Kidney capillary endothelial cell (primary cell): Measurements from ENCODE around the gene PDGFB.

Experiments used
- DNase-seq: peaks from one replicate; pipeline ENCODE4 v3.0.0-alpha.2; 2018; ENCODE audit warnings: low spot score

The PDGFB gene

DNA sequence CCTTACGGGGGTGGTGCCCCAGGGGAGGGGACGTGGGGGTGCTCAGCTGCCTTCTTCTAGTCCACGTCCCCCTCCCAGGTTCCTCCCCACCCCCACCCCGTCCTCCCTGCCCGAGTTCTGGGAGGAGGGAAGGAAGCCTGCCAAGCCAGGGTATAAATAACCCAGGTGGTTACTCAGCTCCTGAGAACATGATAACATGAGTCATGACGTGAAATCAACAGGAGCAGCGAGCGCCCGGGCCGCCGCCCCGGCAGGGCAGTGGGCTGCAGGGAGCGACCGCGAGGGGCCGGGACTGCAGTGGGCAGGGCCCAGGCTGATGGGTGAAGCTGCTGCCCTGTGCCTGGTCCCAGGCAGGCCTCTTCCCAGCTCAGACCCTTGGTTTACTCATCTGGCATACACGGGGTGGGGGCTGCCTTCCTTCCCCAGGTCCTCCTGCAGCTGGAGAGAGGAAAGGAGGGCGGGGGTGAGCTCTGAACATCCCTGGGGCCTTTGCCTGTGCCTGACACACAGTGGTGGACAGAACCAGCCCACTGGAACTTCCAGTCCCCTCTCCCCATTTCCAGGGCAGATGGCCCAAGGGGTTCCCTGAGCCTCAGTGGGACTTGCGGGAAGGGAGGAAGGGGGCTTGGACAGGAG, 8.8 kb upstream of the PDGFB start:
- DNase-seq: peak; percentile 92

DNA sequence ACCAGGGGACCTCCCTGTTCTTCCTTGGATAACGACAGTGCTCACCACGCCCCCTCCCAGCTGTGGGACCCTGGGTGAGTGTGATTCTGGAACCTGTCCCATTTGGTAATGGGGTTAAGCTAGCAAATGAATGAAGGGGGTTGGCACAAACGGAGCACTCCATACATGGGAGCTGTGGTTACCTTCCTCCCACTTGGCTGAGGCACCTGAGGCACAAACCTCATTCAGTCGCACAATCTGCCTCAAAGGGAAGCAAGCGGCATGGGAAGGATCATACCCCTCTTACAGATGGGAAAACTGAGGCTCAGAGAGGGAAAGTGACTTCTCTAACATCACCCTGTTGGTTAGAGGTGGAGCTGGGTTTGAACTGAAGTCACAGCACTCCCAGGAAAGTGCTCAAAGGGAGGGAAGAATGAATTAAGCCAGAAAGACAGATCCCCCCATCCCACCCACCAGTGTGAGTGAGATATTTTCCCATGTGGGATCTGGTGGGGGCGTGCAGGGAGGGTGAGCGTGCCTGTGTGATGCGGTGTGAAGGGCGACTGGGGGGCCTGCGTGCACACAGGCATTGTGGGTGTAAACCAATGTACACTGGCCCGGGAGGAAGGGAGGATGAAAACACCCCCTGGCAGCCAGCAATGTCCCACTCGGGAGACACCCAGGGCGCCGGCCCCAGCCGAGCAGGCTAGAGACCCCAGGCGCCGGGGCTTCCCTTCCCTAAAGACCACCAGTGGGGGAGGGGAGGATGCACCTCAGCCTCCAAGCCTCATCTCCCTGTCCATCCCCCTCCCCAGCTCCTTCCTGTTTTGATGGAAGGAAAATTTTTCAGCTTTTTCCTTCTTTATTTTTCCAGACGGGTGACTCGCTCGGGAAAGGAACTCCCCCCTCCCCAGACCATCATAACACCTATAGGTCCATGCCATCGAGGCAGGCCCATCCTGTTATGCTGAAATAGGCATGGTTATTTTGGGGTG, 8.0 kb upstream of the PDGFB start:
- DNase-seq: no peak

DNA sequence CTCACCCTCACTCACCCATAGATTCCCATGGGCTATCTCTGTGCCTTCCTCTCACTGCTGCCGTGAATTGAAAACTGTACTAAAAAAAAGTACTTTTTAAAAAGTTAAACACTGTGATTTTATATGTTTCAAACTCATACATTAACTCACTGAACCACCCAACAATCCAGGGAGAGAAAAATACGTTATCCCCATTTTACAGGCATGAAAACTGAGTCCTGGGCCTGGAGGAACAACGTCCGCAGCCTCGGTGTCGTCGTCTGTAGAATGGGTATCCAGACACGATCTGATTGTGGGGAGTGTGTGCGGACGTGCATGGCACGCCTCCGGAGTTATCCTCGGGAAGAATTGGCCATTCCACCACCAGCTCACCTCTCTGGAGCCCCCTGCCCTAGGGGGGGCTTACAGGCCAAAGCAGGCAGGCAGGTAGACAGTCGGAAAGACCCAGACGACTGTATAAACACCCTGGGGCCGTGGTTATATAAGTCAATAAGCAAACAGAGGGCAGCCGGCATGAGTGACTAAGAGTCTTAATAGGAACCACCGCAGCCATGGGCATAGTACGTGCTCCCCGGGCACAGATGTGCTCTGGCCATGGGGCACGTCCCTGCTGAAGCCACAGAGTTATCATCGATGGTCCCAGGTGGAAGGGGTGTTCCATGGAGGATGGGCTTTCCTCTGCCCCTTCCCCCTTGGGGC, 7.1 kb upstream of the PDGFB start:
- DNase-seq: no peak

DNA sequence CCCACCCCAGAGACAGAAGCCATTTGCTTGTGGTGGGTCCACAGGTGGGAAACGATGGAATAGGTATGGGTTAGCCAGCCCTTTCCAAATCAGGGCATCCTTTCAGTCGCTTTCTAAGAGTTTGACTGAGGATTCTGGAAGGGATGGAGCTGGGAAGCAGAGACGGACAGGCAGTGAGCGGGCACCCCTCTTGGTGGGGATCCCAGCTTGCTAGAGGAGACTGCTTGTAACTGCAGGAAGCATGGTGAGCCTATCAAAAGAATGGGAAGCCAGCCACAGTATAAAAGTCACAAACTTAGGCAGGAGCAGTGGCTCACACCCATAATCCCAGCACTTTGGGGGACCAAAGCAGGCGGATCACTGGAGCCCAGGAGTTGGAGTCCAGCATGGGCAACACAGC, 6.1 kb upstream of the PDGFB start:
- DNase-seq: no peak

DNA sequence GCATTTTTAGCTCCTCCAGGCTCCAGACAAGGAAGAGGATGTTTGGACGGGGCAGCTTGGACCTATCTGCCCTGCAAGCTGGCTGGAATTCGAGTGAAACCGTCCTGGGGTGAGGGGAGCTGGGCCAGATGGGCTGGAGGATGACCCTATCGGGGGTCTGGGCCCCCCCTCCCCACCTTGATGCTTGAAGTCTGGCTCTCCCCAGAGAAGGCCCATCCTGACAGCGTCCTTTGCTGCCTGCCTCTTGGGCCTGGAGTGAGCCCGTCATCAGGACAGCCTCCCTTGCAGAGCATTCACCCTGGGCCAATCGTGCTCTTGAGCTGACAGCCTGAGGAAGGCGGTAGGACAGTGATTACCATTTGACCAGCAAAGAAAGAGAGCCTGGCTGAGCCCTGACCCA, 5.3 kb upstream of the PDGFB start:
- DNase-seq: no peak

DNA sequence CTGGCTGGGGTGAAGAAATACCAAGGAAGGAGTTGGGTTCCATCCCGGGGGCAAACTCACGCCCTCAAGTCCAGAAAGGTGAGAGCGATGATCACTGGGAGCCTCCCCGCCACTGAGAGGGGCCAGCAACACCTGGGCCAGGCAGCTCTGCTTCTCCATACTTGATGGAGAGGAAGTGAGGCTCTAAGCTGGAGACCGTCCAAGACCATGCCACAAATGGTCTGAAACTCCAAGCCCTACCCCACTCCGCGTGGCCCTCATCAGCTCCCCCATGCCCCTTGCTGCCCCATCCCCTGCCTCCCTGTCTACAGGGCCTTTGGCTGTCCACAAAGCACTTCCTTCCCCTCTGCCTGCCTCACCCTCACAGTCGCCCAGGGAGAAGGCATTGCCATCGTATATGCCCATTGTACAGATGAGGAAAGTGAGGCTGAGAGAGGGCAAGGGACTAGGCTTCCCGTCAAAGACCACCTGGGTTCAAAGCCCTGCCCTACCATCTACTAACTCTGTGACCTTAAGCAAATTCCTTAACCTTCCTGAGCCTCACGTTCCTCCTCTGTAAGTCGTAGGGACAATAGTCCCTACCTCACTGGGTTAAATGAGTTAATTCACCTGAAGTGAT, 4.4 kb upstream of the PDGFB start:
- DNase-seq: no peak

DNA sequence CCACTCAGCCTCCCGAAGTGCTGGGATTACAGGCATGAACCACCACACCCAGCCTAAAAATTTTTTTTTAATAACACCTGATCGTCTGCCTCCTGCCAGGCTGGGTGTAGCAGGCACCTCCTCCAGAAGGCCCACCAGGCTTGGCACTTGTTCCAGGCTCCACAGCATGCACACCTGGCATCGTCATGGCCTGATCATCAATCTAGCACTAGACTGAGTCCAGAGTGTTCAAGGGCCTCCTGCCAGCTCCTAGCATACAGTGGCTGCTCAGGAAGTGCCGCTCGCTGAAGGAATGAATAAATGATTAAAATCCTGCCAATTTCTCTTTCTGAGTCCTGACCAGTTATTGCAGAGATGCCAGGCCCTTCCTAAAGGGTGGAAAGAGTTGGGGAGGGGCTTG, 3.5 kb upstream of the PDGFB start:
- DNase-seq: no peak

DNA sequence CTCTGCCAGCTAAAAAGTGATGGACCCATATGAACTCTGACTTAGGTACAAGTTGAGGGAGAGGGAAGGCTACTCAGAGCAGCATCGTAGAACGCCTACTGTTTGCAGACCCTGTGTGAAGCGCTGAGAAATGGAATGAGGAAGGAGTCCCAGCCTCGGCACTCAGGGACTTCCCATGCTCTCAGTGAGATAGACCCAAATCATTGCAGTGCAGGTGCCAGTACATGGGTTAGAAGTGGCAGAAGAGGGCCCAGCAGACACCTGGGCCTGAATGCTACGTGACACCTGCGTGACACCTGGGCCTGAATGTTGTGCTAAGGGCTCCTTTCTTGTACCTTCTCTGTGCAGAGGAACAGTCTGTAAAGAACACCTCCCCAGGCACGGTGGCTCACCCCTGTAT, 2.6 kb upstream of the PDGFB start:
- no peak for DNase-seq

DNA sequence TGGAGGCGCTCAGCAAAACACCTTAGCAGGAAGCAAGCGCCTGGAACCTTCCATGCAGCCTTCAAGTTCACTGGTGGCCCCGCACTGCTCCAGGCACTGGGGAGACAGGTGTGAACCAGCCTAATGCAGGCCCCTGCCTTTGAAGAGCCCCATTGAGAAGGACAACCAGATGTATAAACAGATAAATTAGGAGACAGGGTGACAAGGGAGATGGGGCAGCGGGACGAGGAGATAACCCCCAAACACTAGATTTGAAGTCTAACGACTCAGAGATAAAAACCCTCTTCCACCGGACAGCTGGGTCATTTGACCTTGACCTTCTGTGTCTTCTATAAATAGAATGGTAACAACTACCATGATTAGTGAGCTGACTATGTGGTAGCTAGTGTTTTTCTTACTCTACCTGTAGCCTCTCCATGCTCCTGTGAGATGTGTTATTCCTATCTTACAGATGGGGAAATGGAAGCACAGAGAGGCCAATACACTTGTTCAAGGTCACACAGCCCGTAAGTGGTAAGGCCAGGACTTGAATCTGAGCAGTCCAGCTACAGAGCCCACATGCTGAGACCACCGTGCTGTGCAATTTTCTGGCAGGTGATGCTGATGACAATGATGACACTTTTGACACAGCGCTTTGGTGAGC, 2.0 kb upstream of the PDGFB start:
- no peak for DNase-seq

DNA sequence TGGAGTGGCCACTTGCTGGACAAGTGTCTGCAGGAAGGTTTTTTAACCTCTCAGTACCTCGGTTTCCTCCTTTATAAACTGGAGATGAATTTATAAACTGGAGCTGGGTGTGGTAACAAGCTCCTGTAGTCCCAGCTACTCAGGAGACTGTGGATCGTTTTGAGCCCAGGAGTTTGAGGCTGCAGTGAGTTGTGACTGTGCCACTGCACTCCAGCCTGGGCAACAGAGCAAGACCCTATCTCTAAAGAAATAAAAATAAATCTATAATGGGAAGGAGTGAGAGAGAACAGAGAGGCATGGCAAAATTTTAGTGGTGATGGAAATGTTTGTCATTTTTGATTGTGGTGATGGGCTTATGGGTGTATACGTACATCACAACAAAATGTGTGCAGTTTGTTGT, 1.4 kb upstream of the PDGFB start:
- no peak for DNase-seq

DNA sequence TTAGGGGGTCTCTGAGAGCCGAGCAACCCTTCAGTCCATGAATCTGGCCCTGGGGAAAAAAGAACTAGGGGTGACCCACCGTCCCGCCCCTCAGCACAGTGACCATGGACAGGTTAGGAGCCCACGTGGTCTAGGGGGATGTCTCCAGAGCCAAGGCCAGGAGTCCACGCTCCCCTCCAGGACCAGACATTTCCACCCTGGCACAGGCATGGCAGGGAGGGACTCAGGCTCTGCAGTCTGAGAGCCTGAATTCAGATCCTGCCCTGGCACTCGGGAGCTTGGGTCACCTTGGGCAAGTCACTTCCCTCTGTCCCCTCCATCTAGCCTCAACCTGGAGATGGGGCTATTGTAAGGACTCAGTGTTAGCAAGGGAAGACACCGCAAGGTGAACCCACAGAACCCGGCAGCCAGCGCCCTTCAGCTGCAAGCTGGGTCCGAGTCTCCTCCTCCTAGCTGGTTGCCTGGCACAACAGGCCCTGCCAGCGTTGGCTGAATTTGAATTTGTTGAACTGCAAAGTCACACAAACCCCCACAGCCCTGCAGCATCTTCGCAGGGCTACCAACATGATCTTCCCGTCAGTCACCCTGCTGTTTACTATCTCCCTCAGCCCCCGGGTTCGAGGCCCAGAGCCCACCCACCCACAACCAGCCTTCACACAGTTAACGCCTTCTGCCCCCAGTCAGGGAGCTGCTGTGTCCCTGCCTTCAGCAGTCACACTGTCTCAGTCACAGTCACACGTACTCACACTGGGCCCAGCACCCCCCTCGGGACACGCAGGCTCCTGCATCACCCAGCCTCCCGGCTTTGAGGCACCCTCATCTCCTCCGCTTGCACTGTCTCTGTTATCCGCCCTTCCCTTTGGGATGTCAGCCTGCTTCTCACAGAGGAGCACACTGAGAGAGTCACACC, 603 bp upstream of the PDGFB start:
- no peak for DNase-seq

DNA sequence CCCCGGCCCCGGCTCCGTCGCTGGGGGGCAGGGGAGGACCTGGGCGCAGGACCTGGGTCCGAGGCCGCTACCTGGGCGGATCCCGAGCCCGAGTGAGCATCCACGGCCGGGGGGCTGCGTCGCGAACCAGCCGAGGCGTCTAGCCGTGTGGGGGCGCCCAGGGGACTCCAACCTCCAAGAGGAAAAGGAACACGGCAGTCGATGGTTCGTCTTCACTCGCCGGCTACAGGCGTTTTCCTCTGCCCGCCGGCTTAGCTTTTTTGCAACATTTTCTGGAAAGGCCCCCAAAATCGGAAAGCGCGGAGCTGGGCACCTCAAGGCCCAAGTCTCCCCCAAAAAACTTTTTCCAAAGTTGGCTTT, 666 bp downstream of the PDGFB start:
- DNase-seq: no peak

DNA sequence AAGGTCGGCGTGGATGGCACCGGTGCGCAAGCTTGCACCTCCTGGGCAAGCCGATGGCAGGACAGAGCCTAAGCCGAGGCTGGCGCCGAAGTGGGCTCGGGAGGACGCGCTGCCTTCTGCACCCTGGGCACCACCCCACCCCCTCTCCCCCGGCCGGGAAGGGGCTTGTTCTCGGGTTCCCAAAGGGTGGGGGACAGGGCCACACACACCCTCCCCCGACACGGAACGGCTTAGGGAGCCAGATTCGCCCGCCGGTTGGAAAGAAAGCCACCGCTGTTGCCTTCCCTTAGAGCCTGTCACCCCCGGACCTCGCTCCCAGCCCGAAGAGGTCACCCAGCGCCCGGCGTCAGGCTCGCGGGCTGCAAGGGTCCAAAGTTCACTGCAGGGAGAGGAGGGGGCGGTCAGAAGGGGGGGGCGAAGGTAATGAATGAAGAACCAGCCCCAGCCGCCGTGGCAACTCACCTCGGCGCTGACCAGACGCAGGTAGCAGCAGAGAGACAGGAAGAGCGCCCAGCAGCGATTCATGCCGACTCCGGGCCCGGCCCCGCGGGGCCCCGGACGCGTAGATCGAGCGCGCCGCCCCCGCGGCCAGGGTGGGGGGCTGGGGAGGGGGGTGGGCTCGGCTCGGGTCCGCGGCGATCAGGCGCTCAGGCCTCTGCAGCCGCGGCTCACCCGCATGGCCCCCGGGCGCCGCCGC, 1.2 kb downstream of the PDGFB start:
- DNase-seq: no peak

DNA sequence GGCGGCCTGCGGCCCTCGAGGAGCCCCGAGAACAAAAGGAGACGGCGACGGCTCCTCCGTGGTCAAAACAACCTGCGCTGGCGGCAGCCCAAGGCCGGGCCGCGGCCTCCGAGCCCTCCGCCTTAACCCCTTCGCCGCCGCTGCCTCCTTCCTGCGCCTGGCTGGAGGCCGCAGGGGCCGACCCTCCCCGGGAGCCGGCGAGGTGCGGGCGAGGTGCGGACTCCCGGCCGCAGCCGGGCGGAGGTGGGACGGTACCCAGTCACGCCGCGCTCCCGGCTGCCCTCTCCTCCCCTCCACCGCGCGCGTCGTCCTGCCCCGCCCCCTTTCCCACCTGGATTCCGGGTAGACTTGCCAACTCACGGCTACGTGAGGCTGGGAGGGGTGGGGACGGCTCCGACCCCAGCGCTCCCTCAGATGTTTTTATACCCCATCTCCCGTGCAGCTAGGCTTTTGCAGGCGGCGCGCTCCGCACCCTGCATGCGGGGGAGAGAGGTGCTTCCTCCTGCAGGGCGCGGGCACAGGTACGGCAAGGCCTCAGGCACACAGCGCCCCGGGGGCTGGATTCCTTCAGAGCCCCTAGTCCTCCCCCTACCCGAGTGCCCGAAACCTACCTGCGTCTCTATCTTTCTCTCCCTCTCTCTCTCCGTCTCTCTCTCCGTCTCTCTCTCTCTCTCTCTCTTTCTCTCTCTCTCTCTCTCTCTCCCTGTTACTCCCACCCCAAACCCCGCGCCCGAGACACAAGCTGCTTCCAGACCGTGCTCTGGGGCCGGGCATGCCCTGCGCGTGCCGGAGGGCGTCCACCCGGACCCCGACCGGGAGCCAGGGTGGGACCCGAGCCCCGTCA, 2.0 kb downstream of the PDGFB start:
- no peak for DNase-seq

DNA sequence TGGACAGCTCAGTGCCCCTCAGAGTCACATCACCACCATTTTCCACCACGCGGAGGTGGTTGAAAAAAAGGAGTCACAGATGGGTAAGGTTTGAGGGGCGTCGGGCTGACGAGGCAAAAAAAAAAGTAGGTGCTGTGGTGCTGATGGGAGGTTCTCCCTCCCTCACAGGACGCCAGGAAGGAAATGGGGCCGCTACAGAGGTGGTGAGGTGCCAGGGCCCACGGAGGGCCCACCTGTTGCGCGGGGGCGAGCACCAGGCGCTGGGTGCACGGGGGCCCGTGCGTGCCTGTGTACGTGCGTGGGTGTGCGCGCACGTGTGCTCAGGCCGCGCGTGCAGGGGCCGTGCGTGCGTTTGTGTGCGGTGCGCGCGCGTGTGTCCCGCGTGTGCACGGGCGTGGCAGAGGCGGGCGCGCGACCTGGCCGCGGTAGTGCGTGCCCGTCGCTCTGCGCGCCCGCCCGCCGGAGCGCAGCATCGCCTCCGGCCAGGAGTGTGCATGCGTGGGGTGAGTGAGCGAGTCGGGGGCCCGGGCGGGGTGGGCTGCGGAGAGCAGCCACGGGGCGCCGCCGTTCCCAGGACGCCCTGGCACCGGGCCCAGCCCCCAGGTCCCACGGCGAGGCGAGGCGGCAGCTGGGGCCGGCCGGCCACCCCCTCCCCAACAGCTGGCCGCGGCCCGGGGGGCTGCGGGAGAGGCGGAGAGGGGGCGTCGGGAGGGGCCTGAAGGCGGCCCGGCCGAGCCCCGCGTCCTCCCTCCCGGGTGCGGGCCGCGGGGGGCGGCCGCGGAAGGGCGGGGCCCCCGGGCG, 2.8 kb downstream of the PDGFB start:
- no peak for DNase-seq

DNA sequence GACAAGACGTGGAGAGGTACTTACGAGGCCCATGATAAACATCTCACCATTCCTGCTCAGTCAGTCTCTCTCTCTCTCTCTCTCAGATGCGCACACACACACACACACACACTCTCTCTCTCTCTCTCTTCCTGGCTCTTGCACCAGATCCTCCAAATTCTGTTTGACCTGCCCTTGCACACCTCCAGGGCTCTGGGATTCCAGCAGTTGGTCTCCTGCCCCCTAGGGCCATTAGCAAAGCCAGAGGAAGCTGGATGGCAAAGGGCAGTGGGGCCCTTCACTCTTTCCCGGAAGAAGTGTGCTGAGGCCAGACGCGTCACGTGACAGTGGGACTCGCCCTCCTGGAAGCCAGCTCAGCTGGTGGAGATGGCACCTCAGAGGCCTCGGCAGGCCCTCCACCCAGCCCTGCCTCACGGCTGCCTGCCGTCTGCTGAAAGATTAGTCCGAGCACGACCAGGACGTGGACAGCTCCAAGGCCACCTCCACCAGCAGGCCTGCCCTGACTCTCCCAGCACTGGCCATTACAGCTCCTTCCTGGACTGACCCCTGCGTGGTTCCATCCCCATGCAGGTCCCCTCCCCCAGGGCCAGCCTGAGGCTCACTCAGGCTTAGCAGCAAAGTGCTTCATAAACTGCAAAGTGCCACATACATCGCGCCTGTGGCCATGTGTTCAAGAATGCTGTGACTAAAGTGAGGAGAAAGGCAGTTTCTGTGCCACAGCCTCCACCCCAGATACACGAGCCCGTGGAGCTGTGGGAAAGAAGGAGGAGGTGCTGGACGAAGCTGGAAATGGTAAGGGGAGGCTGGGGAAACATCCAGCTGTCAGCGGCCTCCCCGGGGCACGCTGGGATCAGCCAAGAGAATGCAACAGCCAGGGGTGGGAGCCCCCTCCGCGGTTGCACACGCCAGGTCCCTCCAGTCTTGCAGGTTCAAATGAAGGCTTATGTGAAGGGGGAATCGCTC, 3.7 kb downstream of the PDGFB start:
- peak; percentile 65 for DNase-seq
